H1 (cell line): Measurements from ENCODE around the gene APOC1. TPM values are rescaled to one million over a fixed set of nuclear protein-coding genes. Genes with fewer than 3 reads are reported as not detected.
"Not testable (repeated sequence)": the region's sequence is repeated elsewhere in the genome, so short reads cannot be mapped to it uniquely, and the experiment has no call there.

ENCODE experiments used
- CTCF ChIA-PET: fragments of 300-600 bp; sonication (Branson Sonifier 250); formaldehyde crosslinking; loops from one replicate; lab custom pipeline; 2021; ENCODE audit not compliant: partially characterized antibody; lab: Charles Lee
- POLR2A ChIA-PET: fragments of 300-600 bp; sonication (Branson Sonifier 250); formaldehyde crosslinking; loops from one replicate; lab custom pipeline; 2021; ENCODE audit warnings: inconsistent platforms; ENCODE audit not compliant: partially characterized antibody; lab: Charles Lee
- DNase-seq, 2 experiments: peaks; one replicate each; pipeline versions ENCODE4 v3.0.0 to v3.0.0-alpha.2; 2010 to 2022; ENCODE audit warnings: low spot score in 2 of 2, low read depth in 1 of 2, mixed read lengths in 1 of 2
- FAIRE-seq: peaks from 2 replicates; lab custom pipeline; 2011; peaks lifted over from hg19 to GRCh38; lab: Jason Lieb, UNC
- H2AFZ ChIP-seq: 2 replicates; pipeline ENCODE4 v1.8.1; 2012; ENCODE audit warnings: low read length, inconsistent platforms
- H2AK5ac ChIP-seq: 2 replicates; pipeline ENCODE4 v1.6.1; 2013; ENCODE audit warnings: low read depth, low read length
- H2BK120ac ChIP-seq: replicated peaks from 2 replicates; pipeline ENCODE3; 2013; ENCODE audit warnings: low read depth, low read length, inconsistent platforms
- H2BK12ac ChIP-seq: 2 replicates; pipeline ENCODE4 v1.6.1; 2013; ENCODE audit warnings: low read depth, low read length
- H2BK15ac ChIP-seq: 2 replicates; pipeline ENCODE4 v1.6.1; 2013; ENCODE audit warnings: low read length
- H2BK20ac ChIP-seq: 2 replicates; pipeline ENCODE4 v1.6.1; 2013; ENCODE audit warnings: low read length
- H2BK5ac ChIP-seq: 2 replicates; pipeline ENCODE4 v1.6.1; 2013; ENCODE audit warnings: low read depth, low read length
- H3K14ac ChIP-seq: 2 replicates; pipeline ENCODE4 v1.6.1; 2013; ENCODE audit warnings: inconsistent platforms; ENCODE audit not compliant: insufficient read length
- H3K18ac ChIP-seq: 2 replicates; pipeline ENCODE4 v1.6.1; 2013; ENCODE audit warnings: low read length; ENCODE audit errors: extremely low read depth
- H3K23ac ChIP-seq: 2 replicates; pipeline ENCODE4 v1.6.1; 2013; ENCODE audit warnings: inconsistent platforms; ENCODE audit not compliant: insufficient read length
- H3K23me2 ChIP-seq: 2 replicates; pipeline ENCODE4 v1.6.1; 2013; ENCODE audit warnings: low read depth, low read length
- H3K27ac ChIP-seq: 2 replicates; pipeline ENCODE4 v1.6.1; 2011; ENCODE audit warnings: low read depth, low read length, inconsistent platforms
- H3K27me3 ChIP-seq, 4 experiments: replicated peaks in 1 of 4; 1 replicate in 1 of 4; 2 replicates in 3 of 4; pipeline versions ENCODE4 v1.6.1 to v1.8.1; 2011 to 2013; ENCODE audit warnings: low read length in 3 of 4, mild to moderate bottlenecking in 3 of 4, inconsistent platforms in 2 of 4, mixed read lengths in 2 of 4, moderate library complexity in 1 of 4; ENCODE audit not compliant: control insufficient read depth in 3 of 4, insufficient read depth in 3 of 4; ENCODE audit errors: extremely low read depth in 1 of 4
- H3K36me3 ChIP-seq, 4 experiments: 2 replicates each; pipeline versions ENCODE4 v1.6.1 to v1.8.1; 2011 to 2013; ENCODE audit warnings: mild to moderate bottlenecking in 4 of 4, low read length in 3 of 4, moderate library complexity in 2 of 4, control low read depth in 1 of 4, inconsistent platforms in 1 of 4; ENCODE audit not compliant: insufficient read depth in 4 of 4, control insufficient read depth in 2 of 4
- H3K4ac ChIP-seq: replicated peaks from 2 replicates; pipeline ENCODE3; 2013; ENCODE audit warnings: low read length, low read depth, mixed read lengths, inconsistent platforms; ENCODE audit not compliant: insufficient read length
- H3K4me1 ChIP-seq, 4 experiments: replicated peaks in 1 of 4; 1 replicate in 1 of 4; 2 replicates in 3 of 4; pipeline versions ENCODE4 v1.6.1 to v1.8.1; 2011 to 2013; ENCODE audit warnings: low read length in 3 of 4, inconsistent platforms in 2 of 4, mixed read lengths in 1 of 4; ENCODE audit not compliant: insufficient read depth in 4 of 4, control insufficient read depth in 3 of 4
- H3K4me2 ChIP-seq, 2 experiments: 2 replicates each; pipeline versions ENCODE4 v1.6.1 to v1.8.1; 2011 to 2013; ENCODE audit warnings: low read depth in 2 of 2, low read length in 2 of 2, control low read depth in 1 of 2, inconsistent platforms in 1 of 2, mild to moderate bottlenecking in 1 of 2; ENCODE audit not compliant: insufficient read depth in 1 of 2
- H3K4me3 ChIP-seq, 4 experiments: fragments of 200-600, 300-600 bp in 1 of 4; sonication (generic), shearing (Covaris generic), sonication (Bioruptor Twin) in 1 of 4; 2 replicates each; pipeline versions ENCODE4 v1.5.1 to v1.8.1; 2011 to 2016; ENCODE audit warnings: low read length in 4 of 4, low read depth in 3 of 4, control low read depth in 2 of 4, inconsistent platforms in 2 of 4, mild to moderate bottlenecking in 2 of 4, mixed read lengths in 1 of 4, moderate library complexity in 1 of 4; ENCODE audit not compliant: insufficient read depth in 2 of 4; ENCODE audit errors: extremely low read depth in 1 of 4
- H3K56ac ChIP-seq: replicated peaks from 2 replicates; pipeline ENCODE3; 2013; ENCODE audit warnings: low read depth, mild to moderate bottlenecking, mixed read lengths, low read length, inconsistent platforms; ENCODE audit not compliant: insufficient read length
- H3K79me1 ChIP-seq: 2 replicates; pipeline ENCODE4 v1.6.1; 2013; ENCODE audit warnings: low read depth, low read length, control low read depth
- H3K79me2 ChIP-seq, 2 experiments: 2 replicates each; pipeline versions ENCODE4 v1.6.1 to v1.8.1; 2012 to 2013; ENCODE audit warnings: low read length in 2 of 2, mild to moderate bottlenecking in 2 of 2, inconsistent platforms in 1 of 2; ENCODE audit not compliant: insufficient read depth in 2 of 2, control insufficient read depth in 1 of 2
- H3K9ac ChIP-seq, 4 experiments: replicated peaks in 1 of 4; 1 replicate in 1 of 4; 2 replicates in 3 of 4; pipeline versions ENCODE4 v1.6.1 to v1.8.1; 2011 to 2013; ENCODE audit warnings: low read depth in 3 of 4, low read length in 3 of 4, control low read depth in 2 of 4, mild to moderate bottlenecking in 2 of 4, moderate library complexity in 2 of 4, inconsistent platforms in 1 of 4; ENCODE audit errors: extremely low read depth in 1 of 4
- H3K9me3 ChIP-seq, 2 experiments: 2 replicates each; pipeline versions ENCODE4 v1.6.1 to v1.8.1; 2012 to 2013; ENCODE audit warnings: mild to moderate bottlenecking in 2 of 2, moderate library complexity in 2 of 2, control low read depth in 1 of 2, inconsistent platforms in 1 of 2, low read depth in 1 of 2, low read length in 1 of 2, mixed read lengths in 1 of 2; ENCODE audit not compliant: insufficient read depth in 2 of 2
- H4K20me1 ChIP-seq, 2 experiments: replicated peaks in 1 of 2; 2 replicates each; pipeline versions ENCODE3 to v1.8.1; 2011 to 2013; ENCODE audit warnings: inconsistent platforms in 2 of 2, low read length in 2 of 2, mild to moderate bottlenecking in 1 of 2; ENCODE audit not compliant: insufficient read depth in 2 of 2, control insufficient read depth in 1 of 2
- H4K5ac ChIP-seq: 2 replicates; pipeline ENCODE4 v1.6.1; 2013; ENCODE audit warnings: low read length, low read depth, mixed read lengths, inconsistent platforms; ENCODE audit not compliant: insufficient read length
- H4K8ac ChIP-seq: 2 replicates; pipeline ENCODE4 v1.8.0; 2013; ENCODE audit warnings: mild to moderate bottlenecking, moderate library complexity, low read length, inconsistent platforms; ENCODE audit not compliant: insufficient read depth; ENCODE audit errors: extremely low read depth
- H4K91ac ChIP-seq: replicated peaks from 2 replicates; pipeline ENCODE3; 2013; ENCODE audit warnings: low read length, mixed read lengths, inconsistent platforms; ENCODE audit not compliant: insufficient read length
- ASH2L ChIP-seq: fragments of 200-600, 300-600 bp; sonication (generic); IDR thresholded peaks from one replicate; pipeline ENCODE4 v1.7.1; 2017; ENCODE audit warnings: low read length
- CEBPB ChIP-seq: IDR thresholded peaks from 2 replicates; pipeline ENCODE4 v1.6.1; 2012; ENCODE audit warnings: low read depth, low read length
- CHD2 ChIP-seq: IDR thresholded peaks from 2 replicates; pipeline ENCODE4 v1.6.1; 2012; ENCODE audit warnings: low read length, improper control_type of control experiment
- CREB1 ChIP-seq: IDR thresholded peaks from 2 replicates; pipeline ENCODE4 v1.6.1; 2012; ENCODE audit warnings: inconsistent platforms
- NRF1 ChIP-seq: IDR thresholded peaks from 2 replicates; pipeline ENCODE4 v1.6.1; 2011; ENCODE audit warnings: mild to moderate bottlenecking, low read depth, low read length, improper control_type of control experiment
- PHF8 ChIP-seq: fragments of 200-600 bp; sonication (generic); conservative IDR thresholded peaks from 2 replicates; pipeline ENCODE4 v1.7.1; 2012; ENCODE audit warnings: low read depth, mild to moderate bottlenecking, inconsistent platforms, low read length, moderate library complexity
- RFX5 ChIP-seq: IDR thresholded peaks from 2 replicates; pipeline ENCODE4 v1.6.1; 2011; ENCODE audit warnings: low read depth, low read length, improper control_type of control experiment, borderline replicate concordance
- SP1 ChIP-seq: IDR thresholded peaks from 2 replicates; pipeline ENCODE4 v1.6.1; 2011; ENCODE audit warnings: low read depth, low read length
- TBP ChIP-seq: IDR thresholded peaks from 2 replicates; pipeline ENCODE4 v1.6.1; 2011; ENCODE audit warnings: low read depth, low read length, improper control_type of control experiment
- WGBS, 2 experiments: shearing (Covaris generic) in 1 of 2; methylation state at CpG; one replicate each; pipeline versions ENCODE4 v1.1.6 to v1.1.7; 2013 to 2015; ENCODE audit warnings: low lambda C conversion rate in 2 of 2, mixed read lengths in 2 of 2, inconsistent platforms in 1 of 2, low coverage in 1 of 2, missing lambda C conversion rate in 1 of 2; ENCODE audit not compliant: insufficient replicate concordance in 2 of 2, insufficient coverage in 1 of 2, insufficient read length in 1 of 2; ENCODE audit errors: extremely low coverage in 1 of 2, missing lambda C conversion rate in 1 of 2; 5-methylcytosine and 5-hydroxymethylcytosine counted together
- long read RNA-seq, 2 experiments: library from RNA in 1 of 2; library from capped mRNA in 1 of 2; stranded (forward); transcript quantifications; one replicate each; pipeline ENCODE4 v2.0.0, GENCODE V29; 2021; ENCODE audit warnings: inconsistent platforms in 1 of 2
- polyA minus RNA-seq, 3 experiments: library from RNA; depleted of rRNA, polyadenylated mRNA; stranded (reverse); fragments of >200 nt; gene quantifications; 1 replicate in 2 of 3; 2 replicates in 1 of 3; pipeline ENCODE4 v1.2.3, GENCODE V29; 2011
- polyA plus RNA-seq, 7 experiments: library from polyadenylated mRNA; depleted of rRNA in 3 of 7; stranded (reverse) in 5 of 7; unstranded in 2 of 7; fragments of >200 nt in 5 of 7; fragments of 200-250 nt in 2 of 7; gene quantifications; 1 replicate in 5 of 7; 2 replicates in 1 of 7; 4 replicates in 1 of 7; pipeline versions ENCODE4 v1.2.1 to v1.2.3, GENCODE V29; 2011 to 2013; ENCODE audit warnings: missing spikeins in 2 of 7, mixed read lengths in 2 of 7
- total RNA-seq: library from RNA; stranded (reverse); fragmentation: NEBNext Ultra II Directional; extraction: Animal tissue kit (Norgen Biotek cat#: 25700); gene quantifications from 2 replicates; pipeline ENCODE4 v1.2.1, GENCODE V29; 2021

The APOC1 gene
- total RNA-seq = 78.2 and 87.8 TPM in 2 replicates
- polyA plus RNA-seq (2011; rRNA removed) = 55.8 and 93.6 TPM in 2 replicates
- polyA plus RNA-seq (2011; cell fraction: cytosol; rRNA removed) = 47.4 TPM
- polyA plus RNA-seq (2011; cell fraction: nucleus; rRNA removed) = 54.5 TPM
- 80.3 to 111 TPM (median 99.7 TPM) in 4 replicates for polyA plus RNA-seq (2012, experiment 1 of 2)
- 1,424 TPM for polyA plus RNA-seq (2012, experiment 2 of 2)
- polyA plus RNA-seq (2013, experiment 1 of 2) = 476 TPM
- 500 TPM for polyA plus RNA-seq (2013, experiment 2 of 2)
- 11.5 and 19.7 TPM in 2 replicates for polyA minus RNA-seq (2011; rRNA and poly(A)+ RNA removed)
- 50.2 TPM for polyA minus RNA-seq (2011; cell fraction: cytosol; rRNA and poly(A)+ RNA removed)
- polyA minus RNA-seq (2011; cell fraction: nucleus; rRNA and poly(A)+ RNA removed) = 13.9 TPM
- long read RNA-seq, experiment 1, transcript APOC1-208 (4 exons, 430 nt) = major isoform, 29 of 75 reads
- long read RNA-seq, experiment 1, partial matches to known transcripts = 38 of 75 reads
- long read RNA-seq, experiment 1, other reads (novel, unspliced or antisense) = 7 of 75 reads
- long read RNA-seq, experiment 2, partial matches to known transcripts = 0 of 1 reads
- long read RNA-seq, experiment 2, other reads (novel, unspliced or antisense) = 1 of 1 reads

DNA sequence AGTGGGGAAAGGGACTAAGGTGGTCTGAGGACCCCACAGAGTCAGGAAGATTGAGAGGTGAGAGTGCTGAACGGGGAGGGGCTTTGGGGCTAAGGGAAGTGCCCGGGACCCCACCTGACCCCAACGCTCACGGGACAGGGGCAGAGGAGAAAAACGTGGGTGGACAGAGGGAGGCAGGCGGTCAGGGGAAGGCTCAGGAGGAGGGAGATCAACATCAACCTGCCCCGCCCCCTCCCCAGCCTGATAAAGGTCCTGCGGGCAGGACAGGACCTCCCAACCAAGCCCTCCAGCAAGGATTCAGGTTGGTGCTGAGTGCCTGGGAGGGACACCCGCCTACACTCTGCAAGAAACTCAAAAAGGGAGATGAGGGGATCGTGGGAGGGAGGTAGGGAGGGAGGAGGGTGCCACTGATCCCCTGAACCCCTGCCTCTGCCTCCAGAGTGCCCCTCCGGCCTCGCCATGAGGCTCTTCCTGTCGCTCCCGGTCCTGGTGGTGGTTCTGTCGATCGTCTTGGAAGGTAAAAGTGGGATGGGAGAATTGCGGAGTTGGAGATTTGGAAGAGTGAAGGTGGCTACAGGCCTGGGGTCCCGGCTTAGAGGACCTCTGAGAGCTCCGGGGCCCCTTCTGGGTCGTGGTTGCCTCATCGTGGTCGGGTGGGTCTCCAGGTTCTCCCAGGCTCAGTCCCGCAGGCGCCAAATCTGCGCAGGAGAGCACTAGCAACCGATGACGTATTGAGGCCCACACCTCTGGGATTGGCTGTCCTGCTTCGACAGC is at the start of gene APOC1:
Gene APOC1 (plus strand): TSS at position 176 of the 774 bp plus-strand sequence. CDS start 284 bp downstream, at position 460.
- not testable (repeated sequence) for H4K8ac ChIP-seq
- TF ChIP-seq CHD2 = peak; percentile 83
- TF ChIP-seq TBP = 0 out of 2 replicates have a peak, but pooled peaks have one; percentile 12
- peak; percentile 60; the same call in 1 of the 2 replicates for TF ChIP-seq CEBPB
- peak; percentile 12; the same call in 1 of the 2 replicates for TF ChIP-seq NRF1
- peak; percentile 16 for TF ChIP-seq ASH2L
- TF ChIP-seq SP1 = peak; percentile 82
- TF ChIP-seq CREB1 = peak; percentile 96
- TF ChIP-seq PHF8 = peak; percentile 27; the same call in 1 of the 2 replicates
- TF ChIP-seq RFX5 = peak; percentile 95

More for the DNA sequence above, at the start of gene APOC1:
- not testable (repeated sequence) for H3K79me1 ChIP-seq, H3K36me3 ChIP-seq, H4K20me1 ChIP-seq, H2BK120ac ChIP-seq, H3K23ac ChIP-seq, H3K9me3 ChIP-seq, H3K14ac ChIP-seq, H3K23me2 ChIP-seq, H3K27me3 ChIP-seq, H3K79me2 ChIP-seq
- Histone ChIP-seq H3K9ac (peak within 1 kb of the TSS in 3 of 4 experiments; percentile 35 to 91 (median 71); a peak in 6 of 7 replicates), H3K4me1 (peaks cover 4 to 17% (median 6%) of the 10 kb centered on the region in 4 experiments), H3K4ac (peak within 1 kb of the TSS; percentile 46), H2AK5ac (0 out of 2 replicates have a peak within 1 kb of the TSS, but pooled peaks have one; percentile 48), H4K91ac (peak within 1 kb of the TSS; percentile 36), H3K4me2 (peak within 1 kb of the TSS; percentile 70 to 89), H3K4me3 (peak within 1 kb of the TSS; percentile 41 to 76 (median 56)), H3K56ac (peak within 1 kb of the TSS; percentile 74), H2BK15ac (peak within 1 kb of the TSS; percentile 97; the same call in 1 of the 2 replicates), H4K5ac (peak within 1 kb of the TSS; percentile 27), H2BK5ac (peak within 1 kb of the TSS; percentile 83), H3K18ac (peak within 1 kb of the TSS; percentile 95), H2AFZ (peak within 1 kb of the TSS; percentile 79), H2BK12ac (peak within 1 kb of the TSS; percentile 75; the same call in 1 of the 2 replicates), H2BK20ac (0 out of 2 replicates have a peak within 1 kb of the TSS, but pooled peaks have one; percentile 61), H3K27ac (peak within 1 kb of the TSS; percentile 71)
- ChIA-PET CTCF (interaction anchor here (0.8 to 4.4 kb wide), 3 partner anchors 9 to 38 kb away, joined by 3 to 13 read pairs (median 6); partner anchors contain the start of gene APOE), POLR2A (interaction anchor here (0.7 to 4.9 kb wide), 6 partner anchors 10 to 40 kb away, joined by 3 to 50 read pairs (median 6); partner anchors contain the start of genes APOE and CLPTM1)
- peak; percentile 24 for FAIRE-seq
- peak; percentile 53 to 93 for DNase-seq
- 2% methylated on average over 18 of the region's 28 CpGs; no CpG with 5 or more reads in 1 of the 2 experiments for WGBS, 2 experiments
